Renal cortex interstitium (tissue), 15 donors: ENCODE measurements around the gene F2RL2. TPM values are rescaled to one million over a fixed set of nuclear protein-coding genes. Genes with fewer than 3 reads are reported as not detected.

ENCODE experiments used
- DNase-seq, 11 donors: peaks; one replicate each; pipeline ENCODE4 v3.0.0-alpha.2; 2013; ENCODE audit warnings: low read depth in 9 of 11, low spot score in 4 of 11; ENCODE audit errors: extremely low read depth in 1 of 11
- long read RNA-seq, 16 experiments: transcript quantifications; one replicate each; lab custom pipeline, GENCODE V29; 2026
- polyA plus RNA-seq, 3 donors: library from polyadenylated mRNA; unstranded; fragments of 120-200 nt; gene quantifications; one replicate each; pipeline ENCODE4 v1.2.1, GENCODE V29; 2013; ENCODE audit not compliant: insufficient read length in 3 of 3

F2RL2 gene, protein sequence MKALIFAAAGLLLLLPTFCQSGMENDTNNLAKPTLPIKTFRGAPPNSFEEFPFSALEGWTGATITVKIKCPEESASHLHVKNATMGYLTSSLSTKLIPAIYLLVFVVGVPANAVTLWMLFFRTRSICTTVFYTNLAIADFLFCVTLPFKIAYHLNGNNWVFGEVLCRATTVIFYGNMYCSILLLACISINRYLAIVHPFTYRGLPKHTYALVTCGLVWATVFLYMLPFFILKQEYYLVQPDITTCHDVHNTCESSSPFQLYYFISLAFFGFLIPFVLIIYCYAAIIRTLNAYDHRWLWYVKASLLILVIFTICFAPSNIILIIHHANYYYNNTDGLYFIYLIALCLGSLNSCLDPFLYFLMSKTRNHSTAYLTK
- polyA plus RNA-seq = 1 to 10 TPM in 1 of 3 donors, under 1 TPM in 2; 0.65 to 1.2 (median 0.89) TPM
- long read RNA-seq, donor 1, partial matches to known transcripts = 0 of 1 reads
- long read RNA-seq, donor 1, other reads (novel, unspliced or antisense) = 0 of 1 reads
- long read RNA-seq, donor 2 = 0 reads
- long read RNA-seq, donor 3 = 0 reads
- long read RNA-seq, donor 4 = 0 reads
- long read RNA-seq, donor 5 = 0 reads
- long read RNA-seq, donor 6, partial matches to known transcripts = 0 of 1 reads
- long read RNA-seq, donor 6, other reads (novel, unspliced or antisense) = 0 of 1 reads
- long read RNA-seq, donor 7, partial matches to known transcripts = 0 of 1 reads
- long read RNA-seq, donor 7, other reads (novel, unspliced or antisense) = 0 of 1 reads
- long read RNA-seq, donor 8 = 0 reads
- long read RNA-seq, donor 9 = 0 reads
- long read RNA-seq, donor 10 = 0 reads
- long read RNA-seq, donor 11 = 0 reads
- long read RNA-seq, donor 12 = 0 reads
- long read RNA-seq, donor 13 = 0 reads
- long read RNA-seq, donor 14 = 0 reads
- long read RNA-seq, donor 15 = 0 reads
- long read RNA-seq, donor 16 = 0 reads

DNA sequence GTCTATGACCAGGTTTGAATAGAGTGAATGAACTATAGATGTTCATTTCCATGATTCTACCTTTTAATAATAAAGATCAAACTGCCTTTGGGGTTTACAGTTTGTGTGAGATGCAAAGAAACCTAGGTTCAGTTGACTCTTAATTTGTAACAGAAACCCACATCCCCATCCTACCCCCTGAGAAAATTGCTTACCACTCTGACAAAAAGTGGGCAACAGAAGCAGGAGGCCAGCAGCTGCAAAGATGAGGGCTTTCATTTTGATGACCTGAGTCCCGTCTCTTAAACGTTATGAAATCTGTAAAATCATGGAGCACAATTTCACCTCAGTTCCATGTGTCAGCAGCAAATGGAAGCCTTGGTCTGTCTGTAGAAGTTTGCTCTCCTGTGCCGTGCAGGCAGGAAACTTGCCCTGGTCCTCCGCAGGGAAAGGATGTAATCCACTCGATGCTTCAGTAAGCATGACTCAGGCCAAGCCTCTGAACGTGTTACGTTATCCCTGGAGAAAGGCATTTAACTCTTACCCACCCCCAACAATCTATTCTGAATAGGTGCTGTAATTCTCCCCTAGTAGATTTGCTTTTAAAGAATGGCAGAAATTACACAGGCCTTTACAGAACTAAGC is at the start of gene F2RL2:
F2RL2 (minus strand) TSS at position 431 of the 624 bp plus-strand sequence; CDS start at position 258, 173 bp downstream.
- no peak for DNase-seq

DNA sequence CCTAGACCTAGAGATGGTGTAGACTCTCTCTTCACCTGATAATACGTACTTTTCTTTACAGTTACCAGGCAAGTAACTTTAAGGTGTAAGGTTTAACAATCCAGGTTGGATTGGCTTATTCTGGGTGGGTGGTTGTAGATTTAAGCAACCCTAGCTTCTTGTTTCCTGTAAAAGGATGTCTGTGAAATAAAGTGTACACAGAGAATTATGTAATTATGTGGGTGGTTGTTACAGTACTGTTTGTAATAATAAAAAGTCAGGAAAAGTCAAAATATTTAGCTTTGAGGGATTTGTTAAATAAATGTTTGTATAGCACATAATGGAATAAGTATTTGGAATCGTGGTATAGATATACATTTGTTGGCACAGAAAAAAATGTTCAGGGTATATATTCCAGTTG is 49.0 kb upstream of the F2RL2 start:
- no peak for DNase-seq

DNA sequence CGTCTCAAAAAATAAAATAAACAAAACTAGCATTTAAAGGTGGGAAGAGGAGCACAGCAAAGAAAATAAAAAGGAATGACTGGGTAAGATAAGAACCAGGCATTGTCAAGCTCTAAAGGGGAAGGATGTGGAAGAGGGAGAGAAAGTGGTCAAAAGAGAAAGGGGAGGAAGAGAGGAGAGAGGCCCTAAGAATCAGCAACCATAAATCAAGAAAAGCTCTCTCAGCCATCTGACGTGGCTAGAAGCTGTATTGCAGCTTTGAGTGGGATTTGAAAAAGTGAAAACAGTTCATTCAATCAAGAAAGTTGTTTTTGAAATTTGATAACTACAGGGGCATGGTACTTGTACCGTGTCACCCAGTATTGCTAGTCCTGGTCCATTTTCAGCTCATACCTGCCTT is 47.3 kb upstream of the F2RL2 start:
- DNase-seq = no peak

DNA sequence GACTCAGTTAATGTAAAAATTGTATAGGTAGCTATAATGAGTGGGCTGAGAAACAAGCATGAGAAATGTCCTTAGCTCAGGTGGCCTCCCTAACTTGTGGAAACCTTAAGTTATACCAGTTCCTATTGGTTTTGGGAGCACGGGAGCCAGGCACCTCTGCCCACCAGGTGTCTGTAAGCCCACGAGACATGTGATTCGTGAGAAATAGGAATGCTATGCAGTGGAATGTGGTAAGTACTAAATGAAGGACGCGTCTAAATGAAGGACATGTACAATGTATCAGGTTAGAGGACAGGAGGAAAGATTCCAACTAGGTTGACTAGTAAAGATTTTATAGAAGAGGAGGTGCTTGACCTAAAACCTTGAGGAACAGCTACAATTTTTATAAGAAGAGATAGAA is 46.0 kb upstream of the F2RL2 start:
- no peak for DNase-seq

DNA sequence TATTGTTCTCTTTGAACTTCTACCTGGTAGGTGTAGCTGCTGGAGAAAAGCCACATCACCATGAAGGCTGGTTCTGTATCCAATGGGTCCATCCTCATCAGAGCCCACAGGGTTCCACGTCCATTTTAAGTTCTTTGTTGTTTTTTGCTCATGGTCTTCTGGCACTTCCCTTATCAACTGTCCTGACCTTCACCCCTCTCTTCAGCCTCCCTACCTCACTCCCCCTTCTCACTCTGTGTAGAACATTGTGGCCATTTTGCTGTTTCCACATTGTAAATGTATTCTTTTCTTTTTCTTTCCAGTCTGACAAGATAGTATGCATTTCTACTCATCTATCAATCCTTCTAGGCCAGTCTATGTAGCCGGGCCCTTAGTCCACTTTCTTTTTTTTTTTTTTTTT is 44.3 kb upstream of the F2RL2 start:
- no peak for DNase-seq

DNA sequence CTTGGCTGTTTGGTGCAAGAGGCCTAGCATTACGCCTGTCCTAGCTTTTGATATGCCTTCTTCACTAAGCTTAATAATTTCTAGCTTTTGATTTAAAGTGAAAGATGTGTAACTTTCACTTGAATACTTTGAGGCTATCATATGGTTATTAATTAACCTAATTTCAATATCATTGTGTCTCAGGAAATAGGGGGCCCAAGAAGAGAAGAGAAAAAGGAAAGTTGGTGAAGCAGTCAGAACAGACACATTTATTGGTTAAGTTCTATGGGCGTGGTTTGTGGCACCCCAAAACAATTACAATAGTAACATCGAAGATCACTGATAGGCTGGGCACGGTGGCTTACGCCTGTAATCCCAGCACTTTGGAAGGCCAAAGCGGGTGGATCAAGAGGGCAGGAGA is 40.9 kb upstream of the F2RL2 start:
- DNase-seq = no peak

DNA sequence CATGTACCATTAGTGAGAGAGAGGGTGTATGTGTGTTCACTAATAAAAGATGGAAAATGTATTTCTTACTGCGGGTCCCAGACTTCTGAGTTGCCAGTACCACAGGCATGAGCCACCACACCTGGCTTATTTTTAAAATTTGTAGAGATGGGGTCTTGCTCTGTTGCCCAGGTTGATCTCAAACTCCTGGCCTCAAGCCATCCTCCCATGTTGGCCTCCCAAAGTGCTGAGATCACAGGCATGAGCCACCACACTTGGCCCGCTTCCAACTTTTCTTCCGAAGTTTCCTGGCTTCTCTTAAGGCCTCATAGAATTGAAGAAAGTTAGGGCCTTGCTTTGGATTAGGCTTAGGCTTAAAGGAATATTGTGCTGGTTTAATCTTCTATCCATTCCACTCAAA is 40.4 kb upstream of the F2RL2 start:
- DNase-seq = no peak

DNA sequence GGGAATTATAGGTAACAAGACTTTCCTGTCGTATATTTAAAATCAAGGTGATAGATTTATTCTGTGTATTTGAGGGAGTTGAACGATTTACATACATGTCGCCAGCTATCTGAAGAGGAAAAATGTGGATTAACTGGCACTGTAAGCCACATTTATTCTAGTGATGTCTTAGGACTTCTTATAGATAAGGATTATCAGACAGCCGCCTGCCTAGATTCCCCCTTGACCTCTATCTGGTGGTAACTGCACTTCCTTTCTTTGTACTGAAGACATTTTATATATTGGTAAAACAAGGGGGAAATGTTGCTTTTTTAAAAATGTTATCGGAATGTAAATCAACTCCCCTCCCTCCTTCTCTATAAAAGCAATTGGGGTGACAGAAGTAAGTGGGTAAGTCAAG is 39.3 kb upstream of the F2RL2 start:
- no peak for DNase-seq

DNA sequence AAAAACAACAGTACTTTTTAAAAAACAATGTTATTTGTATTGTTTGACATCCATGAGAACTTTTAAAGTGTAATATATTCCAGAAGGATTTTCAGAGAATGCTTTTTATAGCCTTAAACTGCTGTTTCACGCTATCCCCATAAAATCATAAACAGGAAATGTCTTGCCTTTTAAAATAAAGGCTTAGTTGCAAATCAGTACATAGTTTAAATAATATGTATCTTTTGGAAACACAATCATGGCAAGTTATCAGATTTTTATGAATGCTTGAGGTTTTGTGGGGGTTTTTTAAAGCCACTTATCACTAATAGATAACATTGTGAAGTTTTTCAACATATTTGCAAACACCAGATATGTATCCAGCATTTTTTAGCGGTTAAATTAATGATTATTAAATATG is 37.2 kb upstream of the F2RL2 start:
- peak in 1 of 11 donors; percentile 9 for DNase-seq

DNA sequence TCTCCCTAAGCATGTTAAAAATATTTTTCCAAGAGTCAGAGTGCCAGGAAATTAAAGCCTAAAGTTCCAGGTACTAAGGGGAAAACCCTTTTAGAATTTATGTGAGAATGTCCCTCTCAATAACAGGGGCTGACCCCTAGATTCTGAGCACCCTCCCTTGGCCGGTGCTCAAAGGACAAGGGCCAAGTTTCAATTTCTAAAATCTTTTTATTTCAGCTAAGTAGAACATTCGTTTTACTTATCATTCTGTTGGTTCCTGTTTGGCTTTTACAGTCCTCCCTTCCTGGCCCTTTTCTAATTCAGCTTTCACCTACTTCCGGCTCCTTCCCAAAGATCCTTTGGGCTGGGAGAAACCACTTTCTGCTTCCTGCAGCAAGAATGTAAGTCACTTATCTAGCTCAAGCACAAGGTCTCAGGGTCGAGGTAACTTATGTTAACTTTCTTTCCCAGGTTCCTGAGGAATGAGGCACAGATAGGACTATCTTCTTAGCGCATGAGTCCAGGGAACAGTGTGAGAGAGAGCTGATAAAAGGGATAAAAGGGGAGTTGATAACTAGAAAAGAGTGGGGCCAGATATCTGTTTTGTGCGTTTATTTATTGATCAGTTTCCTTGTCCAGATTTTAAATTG is 34.6 kb upstream of the F2RL2 start:
- no peak for DNase-seq

DNA sequence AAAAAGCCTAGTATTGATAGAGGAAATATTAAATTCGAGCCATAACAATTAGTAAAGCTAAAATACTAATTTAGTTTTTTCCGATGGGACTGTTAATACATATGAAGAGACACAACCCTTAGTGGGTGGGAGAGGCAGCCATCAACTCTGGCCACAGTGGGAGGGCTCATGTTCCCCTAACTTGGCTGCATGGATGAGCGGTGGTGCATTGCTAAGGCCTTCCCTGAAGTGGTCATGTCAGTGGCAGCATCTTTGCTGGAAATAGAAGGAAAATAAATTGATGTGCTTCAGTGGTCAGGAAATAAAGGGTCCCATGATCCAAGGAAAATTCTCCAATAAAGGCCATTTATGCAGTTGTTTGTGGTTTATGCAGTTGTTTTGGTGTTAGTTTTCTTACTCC is 33.9 kb upstream of the F2RL2 start:
- no peak for DNase-seq

DNA sequence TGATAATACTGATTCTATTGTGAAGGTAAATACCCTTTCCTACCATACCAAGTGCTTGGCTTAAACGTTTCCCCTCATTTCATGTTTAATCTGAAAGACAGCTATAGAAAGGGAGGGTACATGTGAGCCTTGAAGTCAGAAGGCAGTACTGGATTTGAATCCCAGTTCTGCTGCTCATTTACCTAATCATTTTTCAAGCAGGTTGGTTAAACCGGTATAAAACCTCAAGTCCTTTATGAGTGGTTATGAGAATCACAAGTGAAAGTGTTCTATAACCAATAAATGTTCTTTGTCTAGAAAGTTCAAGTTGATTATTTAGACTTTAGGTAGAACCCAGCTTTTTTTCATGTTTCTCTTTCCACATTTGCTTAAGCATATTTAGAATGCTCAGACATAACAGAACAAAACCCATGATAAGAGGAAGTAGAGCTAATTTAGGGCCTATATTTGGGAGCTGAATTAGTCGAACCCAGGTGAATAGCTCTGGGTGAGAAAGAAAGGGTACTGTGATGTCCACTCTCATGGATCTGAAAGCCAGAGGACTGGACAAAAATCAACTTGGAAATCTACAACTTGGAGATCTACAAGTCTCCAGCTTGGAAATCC is 29.7 kb upstream of the F2RL2 start:
- DNase-seq = no peak

DNA sequence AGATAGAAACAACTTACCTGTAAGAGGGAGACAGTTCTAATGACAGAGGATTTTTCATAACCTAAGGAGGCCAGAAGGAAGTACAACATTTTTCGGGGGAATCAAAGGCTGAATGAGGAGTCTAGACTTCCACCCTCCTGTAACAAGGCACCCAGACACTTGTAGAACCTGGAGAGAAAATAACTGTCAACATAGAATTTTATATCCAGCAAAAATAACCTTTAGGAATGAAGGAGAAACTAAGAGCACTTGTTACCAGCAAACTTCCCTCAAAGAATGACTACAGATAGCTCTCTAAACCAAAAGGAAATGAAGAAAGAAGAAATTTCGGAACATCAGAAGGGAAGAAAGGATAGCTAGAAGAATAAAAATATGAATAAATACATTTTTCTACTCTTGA is 25.9 kb upstream of the F2RL2 start:
- DNase-seq = no peak

DNA sequence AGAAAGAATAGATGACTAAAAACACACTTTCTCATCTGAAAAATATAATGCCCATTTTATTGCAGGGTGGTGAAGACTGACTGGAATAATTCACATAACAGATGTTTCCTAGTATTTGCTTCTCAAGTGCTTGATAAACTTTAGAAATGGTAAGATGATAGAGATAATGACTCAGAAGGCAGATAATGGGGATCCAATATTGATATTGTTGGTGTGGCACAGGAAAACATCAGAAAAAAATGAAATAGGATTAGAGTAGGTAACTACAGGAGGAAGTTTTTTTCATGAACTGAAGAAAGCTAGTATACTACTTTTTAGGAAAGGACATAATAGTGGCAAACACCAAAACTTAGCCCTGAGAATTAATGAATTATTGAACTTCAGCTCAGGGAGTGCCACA is 20.2 kb upstream of the F2RL2 start:
- DNase-seq = no peak

DNA sequence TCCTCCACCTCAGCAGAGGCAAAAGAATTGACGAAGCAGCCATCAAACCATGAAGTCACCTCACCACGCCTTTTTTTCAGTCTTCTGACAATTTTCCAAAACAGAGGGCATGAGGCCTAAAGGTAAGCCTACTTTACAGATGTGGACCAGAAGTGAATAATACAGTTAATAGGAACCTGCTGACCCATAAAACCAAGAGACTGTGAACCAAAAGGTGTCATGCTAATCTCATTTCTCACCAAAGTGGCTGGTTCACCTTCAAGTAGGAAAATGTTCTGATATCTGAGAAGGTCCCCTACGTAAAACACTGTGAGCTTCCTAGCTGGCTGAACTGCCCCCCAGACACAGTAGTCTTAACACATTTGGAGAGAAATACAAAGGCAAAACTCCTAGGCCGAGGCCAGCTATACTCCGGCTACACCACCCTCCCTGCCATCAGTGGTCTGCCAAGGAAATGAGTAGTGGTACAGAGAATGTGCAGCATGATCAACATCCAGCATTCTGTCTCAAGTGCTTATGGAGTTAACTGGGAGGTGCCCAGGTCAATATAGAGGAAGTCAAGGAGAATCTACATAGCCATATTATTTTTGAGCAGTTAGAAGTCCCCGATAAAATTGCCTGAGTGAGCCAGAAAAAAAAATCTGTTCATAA is 19.3 kb upstream of the F2RL2 start:
- DNase-seq = no peak

DNA sequence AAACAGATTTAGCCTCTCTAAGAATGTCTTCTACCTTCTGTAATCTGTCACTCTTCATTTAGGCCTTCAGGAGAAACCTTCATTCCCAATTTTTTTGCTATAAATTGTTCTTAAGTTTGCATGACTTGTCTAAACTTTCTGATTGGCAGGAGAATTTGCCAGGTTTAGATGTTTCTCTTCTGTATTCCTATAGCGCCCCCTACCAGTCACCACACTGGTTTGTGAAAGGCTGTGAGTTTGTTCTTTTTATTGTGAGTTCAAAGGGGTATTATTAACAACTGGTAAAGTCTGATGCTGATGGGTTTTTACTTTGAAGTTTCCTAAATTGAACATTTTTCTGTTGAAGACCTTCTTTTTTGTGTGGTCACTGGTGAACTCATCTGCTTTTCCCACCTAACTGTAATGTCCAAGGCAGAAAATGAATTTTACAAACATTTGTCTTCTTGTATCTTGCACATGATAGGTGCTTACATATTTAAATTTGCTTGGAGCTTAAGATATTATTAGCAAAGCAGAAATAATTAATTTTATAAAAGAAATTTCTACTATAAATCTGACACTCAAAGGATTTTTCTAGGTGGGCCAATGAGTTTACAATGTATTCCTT is 18.4 kb upstream of the F2RL2 start:
- DNase-seq = peak; percentile 24 to 60 (median 54)

DNA sequence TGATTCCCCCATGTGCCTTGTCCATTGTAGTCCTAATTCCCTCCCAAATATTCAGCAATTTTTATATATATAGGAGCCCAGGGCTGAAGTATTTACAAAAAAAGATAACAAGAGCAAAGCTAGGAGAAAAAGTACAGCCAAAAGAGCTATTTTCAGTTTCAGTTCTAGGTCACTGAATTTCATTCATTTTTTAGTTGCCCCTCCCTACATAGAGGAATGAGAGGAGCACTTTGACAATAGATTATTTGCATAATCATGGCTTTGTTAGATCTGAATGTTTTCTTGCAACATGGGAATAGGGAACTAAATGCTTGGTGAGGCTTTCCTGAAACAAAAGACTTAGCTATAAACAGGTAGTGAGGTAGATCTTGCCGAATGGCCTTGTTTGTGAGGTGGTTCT is 15.3 kb upstream of the F2RL2 start:
- DNase-seq = no peak

DNA sequence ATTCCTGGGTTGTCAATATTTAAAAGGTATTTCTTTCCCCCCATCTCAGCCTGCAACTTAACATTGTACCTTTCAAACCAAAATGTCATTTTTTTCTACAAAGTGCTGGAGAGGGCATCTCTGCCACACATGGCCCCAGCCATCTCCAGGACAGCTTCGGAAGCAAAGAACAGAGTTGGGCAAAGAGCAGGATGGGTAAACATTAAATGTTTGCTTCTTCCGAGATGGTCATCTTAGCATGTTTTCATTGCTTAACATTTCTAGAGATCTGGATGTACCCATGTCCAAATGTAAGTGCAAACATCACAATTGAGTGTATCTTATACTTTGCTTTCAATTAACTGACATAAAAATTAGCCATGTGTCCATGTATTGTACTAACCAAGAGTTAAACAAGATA is 14.3 kb upstream of the F2RL2 start:
- DNase-seq = no peak
